ENCODE measurements around the gene RBFOX1.

RBFOX1 gene

GRCh38 chr16:7381671-7382070 is 49.0 kb downstream of the RBFOX1 start:
- Histone ChIP-seq H3K9me3 (ENCODE audit: control insufficient read depth in 2 of 2, low read length in 2 of 2) (no peaks in the 10 kb centered on the region), H3K27ac (ENCODE audit: low read depth in 2 of 2, low read length in 2 of 2) (no peak overlapping the region), H3K27me3 (ENCODE audit: control insufficient read depth in 2 of 2, insufficient read depth in 2 of 2, low read length in 2 of 2) (no peaks in the 10 kb centered on the region), H3K36me3 (ENCODE audit: control insufficient read depth in 2 of 2, insufficient read depth in 2 of 2, low read length in 2 of 2) (no peaks in the 10 kb centered on the region), H3K4me1 (ENCODE audit: control insufficient read depth in 2 of 2, insufficient read depth in 2 of 2, low read length in 2 of 2) (no peaks in the 10 kb centered on the region), H3K4me3 (ENCODE audit: low read length in 2 of 2) (no peak overlapping the region), H3K9ac (ENCODE audit: low read depth in 1 of 2, low read length in 2 of 2) (no peak overlapping the region)

- no peak overlapping the region for H3K4me3 ChIP-seq (ENCODE audit: low read length in 2 of 2)
- H3K36me3 ChIP-seq (ENCODE audit: control insufficient read depth in 2 of 2, insufficient read depth in 2 of 2, low read length in 2 of 2), result no peaks in the 10 kb centered on the region
- H3K4me1 ChIP-seq (ENCODE audit: control insufficient read depth in 2 of 2, insufficient read depth in 2 of 2, low read length in 2 of 2), result no peaks in the 10 kb centered on the region
- no peak overlapping the region for H3K9ac ChIP-seq (ENCODE audit: low read depth in 1 of 2, low read length in 2 of 2)
- no peaks in the 10 kb centered on the region for H3K27me3 ChIP-seq (ENCODE audit: control insufficient read depth in 2 of 2, insufficient read depth in 2 of 2, low read length in 2 of 2)
- no peaks in the 10 kb centered on the region for H3K9me3 ChIP-seq (ENCODE audit: control insufficient read depth in 2 of 2, low read length in 2 of 2)
- H3K27ac ChIP-seq (ENCODE audit: low read depth in 2 of 2, low read length in 2 of 2), result no peak overlapping the region
Observed at GRCh38 chr16:7382521-7382920, 49.9 kb downstream of the RBFOX1 start.

GRCh38 chr16:7390974-7391373 is 58.3 kb downstream of the RBFOX1 start:
- no peaks in the 10 kb centered on the region for H3K36me3 ChIP-seq (ENCODE audit: control insufficient read depth in 2 of 2, insufficient read depth in 2 of 2, low read length in 2 of 2)
- no peak overlapping the region for H3K4me3 ChIP-seq (ENCODE audit: low read length in 2 of 2)
- no peaks in the 10 kb centered on the region for H3K9me3 ChIP-seq (ENCODE audit: control insufficient read depth in 2 of 2, low read length in 2 of 2)
- no peaks in the 10 kb centered on the region for H3K27me3 ChIP-seq (ENCODE audit: control insufficient read depth in 2 of 2, insufficient read depth in 2 of 2, low read length in 2 of 2)
- H3K9ac ChIP-seq (ENCODE audit: low read depth in 1 of 2, low read length in 2 of 2), result no peak overlapping the region
- no peaks in the 10 kb centered on the region for H3K4me1 ChIP-seq (ENCODE audit: control insufficient read depth in 2 of 2, insufficient read depth in 2 of 2, low read length in 2 of 2)
- no peak overlapping the region for H3K27ac ChIP-seq (ENCODE audit: low read depth in 2 of 2, low read length in 2 of 2)

- Histone ChIP-seq H3K27me3 (ENCODE audit: control insufficient read depth in 2 of 2, insufficient read depth in 2 of 2, low read length in 2 of 2) (no peaks in the 10 kb centered on the region), H3K27ac (ENCODE audit: low read depth in 2 of 2, low read length in 2 of 2) (no peak overlapping the region), H3K4me1 (ENCODE audit: control insufficient read depth in 2 of 2, insufficient read depth in 2 of 2, low read length in 2 of 2) (no peaks in the 10 kb centered on the region), H3K4me3 (ENCODE audit: low read length in 2 of 2) (no peak overlapping the region), H3K9ac (ENCODE audit: low read depth in 1 of 2, low read length in 2 of 2) (no peak overlapping the region), H3K9me3 (ENCODE audit: control insufficient read depth in 2 of 2, low read length in 2 of 2) (no peaks in the 10 kb centered on the region), H3K36me3 (ENCODE audit: control insufficient read depth in 2 of 2, insufficient read depth in 2 of 2, low read length in 2 of 2) (no peaks in the 10 kb centered on the region)
Observed at GRCh38 chr16:7391694-7392093, 59.0 kb downstream of the RBFOX1 start.

- H3K9me3 ChIP-seq (ENCODE audit: control insufficient read depth in 2 of 2, low read length in 2 of 2), result no peaks in the 10 kb centered on the region
- H3K27ac ChIP-seq (ENCODE audit: low read depth in 2 of 2, low read length in 2 of 2), result no peak overlapping the region
- no peaks in the 10 kb centered on the region for H3K27me3 ChIP-seq (ENCODE audit: control insufficient read depth in 2 of 2, insufficient read depth in 2 of 2, low read length in 2 of 2)
- H3K4me3 ChIP-seq (ENCODE audit: low read length in 2 of 2), result no peak overlapping the region
- H3K4me1 ChIP-seq (ENCODE audit: control insufficient read depth in 2 of 2, insufficient read depth in 2 of 2, low read length in 2 of 2), result no peaks in the 10 kb centered on the region
- H3K36me3 ChIP-seq (ENCODE audit: control insufficient read depth in 2 of 2, insufficient read depth in 2 of 2, low read length in 2 of 2), result no peaks in the 10 kb centered on the region
- no peak overlapping the region for H3K9ac ChIP-seq (ENCODE audit: low read depth in 1 of 2, low read length in 2 of 2)
Observed at GRCh38 chr16:7392206-7392605, 59.6 kb downstream of the RBFOX1 start.

GRCh38 chr16:7393680-7394079 is 61.0 kb downstream of the RBFOX1 start:
- no peak overlapping the region for H3K27ac ChIP-seq (ENCODE audit: low read depth in 2 of 2, low read length in 2 of 2)
- no peaks in the 10 kb centered on the region for H3K4me1 ChIP-seq (ENCODE audit: control insufficient read depth in 2 of 2, insufficient read depth in 2 of 2, low read length in 2 of 2)
- no peak overlapping the region for H3K4me3 ChIP-seq (ENCODE audit: low read length in 2 of 2)

GRCh38 chr16:7394720-7395336 is 62.2 kb downstream of the RBFOX1 start:
- Histone ChIP-seq H3K36me3 (ENCODE audit: control insufficient read depth in 2 of 2, insufficient read depth in 2 of 2, low read length in 2 of 2) (no peaks in the 10 kb centered on the region), H3K9ac (ENCODE audit: low read depth in 1 of 2, low read length in 2 of 2) (no peak overlapping the region), H3K4me1 (ENCODE audit: control insufficient read depth in 2 of 2, insufficient read depth in 2 of 2, low read length in 2 of 2) (no peaks in the 10 kb centered on the region), H3K27ac (ENCODE audit: low read depth in 2 of 2, low read length in 2 of 2) (no peak overlapping the region), H3K9me3 (ENCODE audit: control insufficient read depth in 2 of 2, low read length in 2 of 2) (no peaks in the 10 kb centered on the region), H3K27me3 (ENCODE audit: control insufficient read depth in 2 of 2, insufficient read depth in 2 of 2, low read length in 2 of 2) (no peaks in the 10 kb centered on the region), H3K4me3 (ENCODE audit: low read length in 2 of 2) (no peak overlapping the region)

More at GRCh38 chr16:7393680-7394079, 61.0 kb downstream of the RBFOX1 start:
- H3K36me3 ChIP-seq (ENCODE audit: control insufficient read depth in 2 of 2, insufficient read depth in 2 of 2, low read length in 2 of 2), result no peaks in the 10 kb centered on the region
- no peaks in the 10 kb centered on the region for H3K9me3 ChIP-seq (ENCODE audit: control insufficient read depth in 2 of 2, low read length in 2 of 2)
- H3K27me3 ChIP-seq (ENCODE audit: control insufficient read depth in 2 of 2, insufficient read depth in 2 of 2, low read length in 2 of 2), result no peaks in the 10 kb centered on the region
- H3K9ac ChIP-seq (ENCODE audit: low read depth in 1 of 2, low read length in 2 of 2), result no peak overlapping the region

GRCh38 chr16:7397901-7398300 is 65.3 kb downstream of the RBFOX1 start:
- H3K27me3 ChIP-seq (ENCODE audit: control insufficient read depth in 2 of 2, insufficient read depth in 2 of 2, low read length in 2 of 2), result no peaks in the 10 kb centered on the region
- no peaks in the 10 kb centered on the region for H3K9me3 ChIP-seq (ENCODE audit: control insufficient read depth in 2 of 2, low read length in 2 of 2)
- H3K36me3 ChIP-seq (ENCODE audit: control insufficient read depth in 2 of 2, insufficient read depth in 2 of 2, low read length in 2 of 2), result no peaks in the 10 kb centered on the region
- no peak overlapping the region for H3K27ac ChIP-seq (ENCODE audit: low read depth in 2 of 2, low read length in 2 of 2)
- no peak overlapping the region for H3K9ac ChIP-seq (ENCODE audit: low read depth in 1 of 2, low read length in 2 of 2)
- H3K4me1 ChIP-seq (ENCODE audit: control insufficient read depth in 2 of 2, insufficient read depth in 2 of 2, low read length in 2 of 2), result no peaks in the 10 kb centered on the region
- no peak overlapping the region for H3K4me3 ChIP-seq (ENCODE audit: low read length in 2 of 2)

GRCh38 chr16:7398536-7398935 is 65.9 kb downstream of the RBFOX1 start:
- no peaks in the 10 kb centered on the region for H3K4me1 ChIP-seq (ENCODE audit: control insufficient read depth in 2 of 2, insufficient read depth in 2 of 2, low read length in 2 of 2)
- no peak overlapping the region for H3K9ac ChIP-seq (ENCODE audit: low read depth in 1 of 2, low read length in 2 of 2)

GRCh38 chr16:7399296-7399695 is 66.7 kb downstream of the RBFOX1 start:
- no peak overlapping the region for H3K27ac ChIP-seq (ENCODE audit: low read depth in 2 of 2, low read length in 2 of 2)
- H3K27me3 ChIP-seq (ENCODE audit: control insufficient read depth in 2 of 2, insufficient read depth in 2 of 2, low read length in 2 of 2), result no peaks in the 10 kb centered on the region
- H3K4me1 ChIP-seq (ENCODE audit: control insufficient read depth in 2 of 2, insufficient read depth in 2 of 2, low read length in 2 of 2), result no peaks in the 10 kb centered on the region
- H3K36me3 ChIP-seq (ENCODE audit: control insufficient read depth in 2 of 2, insufficient read depth in 2 of 2, low read length in 2 of 2), result no peaks in the 10 kb centered on the region
- H3K9me3 ChIP-seq (ENCODE audit: control insufficient read depth in 2 of 2, low read length in 2 of 2), result no peaks in the 10 kb centered on the region
- no peak overlapping the region for H3K9ac ChIP-seq (ENCODE audit: low read depth in 1 of 2, low read length in 2 of 2)
- no peak overlapping the region for H3K4me3 ChIP-seq (ENCODE audit: low read length in 2 of 2)

More at GRCh38 chr16:7398536-7398935, 65.9 kb downstream of the RBFOX1 start:
- H3K36me3 ChIP-seq (ENCODE audit: control insufficient read depth in 2 of 2, insufficient read depth in 2 of 2, low read length in 2 of 2), result no peaks in the 10 kb centered on the region
- no peak overlapping the region for H3K27ac ChIP-seq (ENCODE audit: low read depth in 2 of 2, low read length in 2 of 2)
- no peaks in the 10 kb centered on the region for H3K27me3 ChIP-seq (ENCODE audit: control insufficient read depth in 2 of 2, insufficient read depth in 2 of 2, low read length in 2 of 2)
- no peak overlapping the region for H3K4me3 ChIP-seq (ENCODE audit: low read length in 2 of 2)
- H3K9me3 ChIP-seq (ENCODE audit: control insufficient read depth in 2 of 2, low read length in 2 of 2), result no peaks in the 10 kb centered on the region

All from mucosa of rectum (tissue), 2 donors.